ENCODE results near the gene MAP1LC3B2.
A peak's percentile ranks its signal among the peaks of the same experiment; 100 is the strongest.

MAP1LC3B2 gene

GRCh38 chr12:116516657-116517056, 42.5 kb upstream of the MAP1LC3B2 start:
- Histone ChIP-seq H3K9me2 (replicated peaks; ENCODE audit: low read depth, low read length) (no peaks in the 10 kb centered on the region), H3K4me1 (ENCODE audit: insufficient read depth, low read length, poor library complexity, severe bottlenecking) (peaks cover 12% of the 10 kb centered on the region), H3K4me3 (ENCODE audit: low read length, poor library complexity, severe bottlenecking) (no peak overlapping the region), H3K9ac (ENCODE audit: low read depth, low read length, poor library complexity, severe bottlenecking) (no peak overlapping the region), H3K36me3 (ENCODE audit: insufficient read depth, low read length) (no peaks in the 10 kb centered on the region), H3K79me2 (ENCODE audit: insufficient read depth, low read length) (no peaks in the 10 kb centered on the region), H3F3A (ENCODE audit: low read depth) (no peaks in the 10 kb centered on the region), H3K4me2 (ENCODE audit: low read depth, low read length, poor library complexity, severe bottlenecking) (no peak overlapping the region), H3K9me3 (ENCODE audit: insufficient read depth, low read depth, low read length) (no peaks in the 10 kb centered on the region), H3K27me3 (ENCODE audit: insufficient read depth, low read length, poor library complexity, severe bottlenecking) (no peaks in the 10 kb centered on the region), H2AFZ (ENCODE audit: low read length) (no peak overlapping the region), H4K20me1 (ENCODE audit: insufficient read depth, low read length, poor library complexity, severe bottlenecking) (no peaks in the 10 kb centered on the region)
- TF ChIP-seq EZH2phosphoT487 (IDR thresholded peaks at IDR 0.05; ENCODE audit: borderline replicate concordance) (no peak), CTCF (conservative IDR thresholded peaks at IDR 0.05; ENCODE audit: low read length) (no peak)

GRCh38 chr12:116517431-116518045, 41.6 kb upstream of the MAP1LC3B2 start:
- Histone ChIP-seq H3K9me3 (ENCODE audit: insufficient read depth, low read depth, low read length) (no peaks in the 10 kb centered on the region), H3K4me1 (ENCODE audit: insufficient read depth, low read length, poor library complexity, severe bottlenecking) (peaks cover 12% of the 10 kb centered on the region), H3F3A (ENCODE audit: low read depth) (no peaks in the 10 kb centered on the region), H3K9ac (ENCODE audit: low read depth, low read length, poor library complexity, severe bottlenecking) (no peak overlapping the region), H4K20me1 (ENCODE audit: insufficient read depth, low read length, poor library complexity, severe bottlenecking) (no peaks in the 10 kb centered on the region), H3K4me2 (ENCODE audit: low read depth, low read length, poor library complexity, severe bottlenecking) (no peak overlapping the region), H3K9me2 (replicated peaks; ENCODE audit: low read depth, low read length) (no peaks in the 10 kb centered on the region), H3K4me3 (ENCODE audit: low read length, poor library complexity, severe bottlenecking) (no peak overlapping the region), H3K27me3 (ENCODE audit: insufficient read depth, low read length, poor library complexity, severe bottlenecking) (no peaks in the 10 kb centered on the region), H3K36me3 (ENCODE audit: insufficient read depth, low read length) (no peaks in the 10 kb centered on the region), H3K79me2 (ENCODE audit: insufficient read depth, low read length) (no peaks in the 10 kb centered on the region), H2AFZ (ENCODE audit: low read length) (no peak overlapping the region)
- TF ChIP-seq CTCF (conservative IDR thresholded peaks at IDR 0.05; ENCODE audit: low read length) = no peak
- TF ChIP-seq EZH2phosphoT487 (IDR thresholded peaks at IDR 0.05; ENCODE audit: borderline replicate concordance) = no peak

- Histone ChIP-seq H3K79me2 (ENCODE audit: insufficient read depth, low read length) (no peaks in the 10 kb centered on the region), H2AFZ (ENCODE audit: low read length) (no peak overlapping the region; the same call in 1 of the 2 replicates), H3K4me2 (ENCODE audit: low read depth, low read length, poor library complexity, severe bottlenecking) (peak overlapping the region; percentile 70), H3K27me3 (ENCODE audit: insufficient read depth, low read length, poor library complexity, severe bottlenecking) (no peaks in the 10 kb centered on the region), H3K4me1 (ENCODE audit: insufficient read depth, low read length, poor library complexity, severe bottlenecking) (peaks cover 12% of the 10 kb centered on the region), H3K36me3 (ENCODE audit: insufficient read depth, low read length) (no peaks in the 10 kb centered on the region), H3K9me3 (ENCODE audit: insufficient read depth, low read depth, low read length) (no peaks in the 10 kb centered on the region), H3K4me3 (ENCODE audit: low read length, poor library complexity, severe bottlenecking) (no peak overlapping the region), H3K9ac (ENCODE audit: low read depth, low read length, poor library complexity, severe bottlenecking) (no peak overlapping the region), H3K9me2 (replicated peaks; ENCODE audit: low read depth, low read length) (no peaks in the 10 kb centered on the region), H4K20me1 (ENCODE audit: insufficient read depth, low read length, poor library complexity, severe bottlenecking) (no peaks in the 10 kb centered on the region), H3F3A (ENCODE audit: low read depth) (no peaks in the 10 kb centered on the region)
- TF ChIP-seq EZH2phosphoT487 (IDR thresholded peaks at IDR 0.05; ENCODE audit: borderline replicate concordance) (no peak), CTCF (conservative IDR thresholded peaks at IDR 0.05; ENCODE audit: low read length) (no peak)
Measured at GRCh38 chr12:116520225-116520760, 38.9 kb upstream of the MAP1LC3B2 start.

Measured in Loucy (cell line).